Breast epithelium (tissue), 4 donors: ENCODE measurements around the gene EFHC2. TPM values are rescaled to one million over a fixed set of nuclear protein-coding genes. Genes with fewer than 3 reads are reported as not detected.

Experiments
- DNase-seq, 2 donors: peaks; one replicate each; pipeline ENCODE4 v3.0.0-alpha.2; 2019; ENCODE audit warnings: low spot score in 2 of 2
- H3K27ac ChIP-seq, 2 donors: fragments of 200-600 bp; sonication (generic) in 1 of 2; one replicate each; pipeline ENCODE4 v1.5.1; 2016 to 2019; ENCODE audit warnings: mild to moderate bottlenecking in 1 of 2
- H3K27me3 ChIP-seq, 2 donors: fragments of 200-600 bp; sonication (generic) in 1 of 2; one replicate each; pipeline versions ENCODE4 v1.5.1 to v1.6.0; 2017 to 2019; ENCODE audit warnings: control low read depth in 1 of 2, mild to moderate bottlenecking in 1 of 2
- H3K36me3 ChIP-seq: fragments of 200-600 bp; one replicate; pipeline ENCODE4 v1.5.1; 2019
- H3K4me1 ChIP-seq, 2 donors: fragments of 200-600 bp; sonication (generic); one replicate each; pipeline ENCODE4 v1.5.1; 2016 to 2019; ENCODE audit warnings: control low read depth in 1 of 2
- H3K4me3 ChIP-seq, 3 donors: fragments of 200-600 bp; sonication (generic); 1 replicate in 2 of 3; 2 replicates in 1 of 3; pipeline ENCODE4 v1.5.1; 2016 to 2019; ENCODE audit warnings: mild to moderate bottlenecking in 3 of 3, moderate library complexity in 2 of 3
- H3K9me3 ChIP-seq, 2 donors: fragments of 200-600 bp; sonication (generic) in 1 of 2; one replicate each; pipeline ENCODE4 v1.5.1; 2016 to 2019; ENCODE audit warnings: control low read depth in 1 of 2
- POLR2A ChIP-seq: fragments of 450-650 bp; IDR thresholded peaks from one replicate; pipeline ENCODE4 v1.6.1; 2016; ENCODE audit warnings: antibody characterized with exemption, mild to moderate bottlenecking, moderate library complexity
- POLR2AphosphoS5 ChIP-seq, 3 donors: sonication (generic); formaldehyde crosslinking; IDR thresholded peaks; one replicate each; pipeline ENCODE4 v1.6.1; 2017; ENCODE audit warnings: antibody characterized with exemption in 3 of 3
- intact Hi-C: fragments of 100-400 bp; cut with DNase I; formaldehyde crosslinking; loops from one replicate; pipeline ENCODE4 v1.15.1; 2023; ENCODE audit warnings: low total_unique reads
- total RNA-seq, 3 donors: library from RNA; depleted of rRNA; stranded (reverse); fragments of >200 nt; gene quantifications; one replicate each; pipeline ENCODE4 v1.1.0, GENCODE V29; 2016
- TF ChIP-seq, protein P1 (sequence below), 3 donors: fragments of 450-650 bp; IDR thresholded peaks; one replicate each; pipeline ENCODE4 v1.5.1; 2016 to 2017; ENCODE audit warnings: antibody characterized with exemption in 3 of 3, mild to moderate bottlenecking in 3 of 3, moderate library complexity in 3 of 3

The EFHC2 gene
- total RNA-seq, 3 donors from 2014 or later, result 0.32 to 1.9 (median 0.66) TPM

DNA sequence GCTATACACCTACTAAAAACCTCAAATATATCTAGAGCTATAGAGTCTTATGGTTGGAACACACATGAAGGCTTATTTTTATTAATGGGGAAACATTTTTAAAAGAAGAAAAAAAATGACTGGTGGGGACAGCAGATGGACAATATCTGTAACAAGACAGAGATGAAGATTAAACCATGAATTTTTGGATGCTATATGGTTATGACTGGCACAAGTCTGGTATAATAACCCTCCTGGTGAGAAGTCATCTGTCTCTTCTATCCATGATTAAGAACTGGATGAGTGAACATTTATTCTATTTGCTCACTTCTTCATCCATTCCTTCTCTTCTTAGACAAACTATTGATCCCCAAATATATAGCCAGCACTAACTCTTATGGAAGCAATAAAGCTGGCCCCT, 104.4 kb downstream of the EFHC2 start:
- Histone ChIP-seq H3K27me3 (peaks cover 0 to 31% of the 10 kb centered on the region in 2 donors), H3K4me3 (no peak overlapping the region), H3K9me3 (no peaks in the 10 kb centered on the region), H3K4me1 (no peaks in the 10 kb centered on the region), H3K36me3 (no peaks in the 10 kb centered on the region), H3K27ac (no peak overlapping the region)
- TF ChIP-seq, protein P1, sequence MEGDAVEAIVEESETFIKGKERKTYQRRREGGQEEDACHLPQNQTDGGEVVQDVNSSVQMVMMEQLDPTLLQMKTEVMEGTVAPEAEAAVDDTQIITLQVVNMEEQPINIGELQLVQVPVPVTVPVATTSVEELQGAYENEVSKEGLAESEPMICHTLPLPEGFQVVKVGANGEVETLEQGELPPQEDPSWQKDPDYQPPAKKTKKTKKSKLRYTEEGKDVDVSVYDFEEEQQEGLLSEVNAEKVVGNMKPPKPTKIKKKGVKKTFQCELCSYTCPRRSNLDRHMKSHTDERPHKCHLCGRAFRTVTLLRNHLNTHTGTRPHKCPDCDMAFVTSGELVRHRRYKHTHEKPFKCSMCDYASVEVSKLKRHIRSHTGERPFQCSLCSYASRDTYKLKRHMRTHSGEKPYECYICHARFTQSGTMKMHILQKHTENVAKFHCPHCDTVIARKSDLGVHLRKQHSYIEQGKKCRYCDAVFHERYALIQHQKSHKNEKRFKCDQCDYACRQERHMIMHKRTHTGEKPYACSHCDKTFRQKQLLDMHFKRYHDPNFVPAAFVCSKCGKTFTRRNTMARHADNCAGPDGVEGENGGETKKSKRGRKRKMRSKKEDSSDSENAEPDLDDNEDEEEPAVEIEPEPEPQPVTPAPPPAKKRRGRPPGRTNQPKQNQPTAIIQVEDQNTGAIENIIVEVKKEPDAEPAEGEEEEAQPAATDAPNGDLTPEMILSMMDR (IDR thresholded peaks at IDR 0.05), result no peak
- TF ChIP-seq POLR2AphosphoS5 (IDR thresholded peaks at IDR 0.05), result no peak
- TF ChIP-seq POLR2A, result no peak
- DNase-seq, result no peak
- intact Hi-C loops, result no loop called here

DNA sequence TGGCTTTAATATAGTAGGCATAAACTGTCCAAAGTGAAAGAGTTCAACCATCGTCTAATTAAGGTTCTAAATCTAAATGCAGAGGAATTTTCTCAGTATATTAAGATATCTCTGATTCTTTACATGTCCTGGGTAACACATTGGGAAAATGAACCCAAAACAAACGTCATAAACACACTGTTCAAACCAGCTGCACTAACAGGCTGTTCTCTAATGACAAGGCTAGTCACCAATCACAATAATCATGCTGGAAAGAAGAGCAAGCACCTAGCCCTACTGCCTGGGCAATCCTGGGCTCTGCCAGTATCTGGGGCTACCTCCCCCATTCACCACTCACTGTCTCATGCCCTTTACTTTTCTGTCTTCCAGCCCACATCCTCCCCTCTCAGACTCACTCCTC, 107.9 kb downstream of the EFHC2 start:
- TF ChIP-seq, protein P1 (IDR thresholded peaks at IDR 0.05), result no peak
- no peak for TF ChIP-seq POLR2AphosphoS5 (IDR thresholded peaks at IDR 0.05)
- Histone ChIP-seq H3K27me3 (peaks cover 0 to 21% of the 10 kb centered on the region in 2 donors), H3K27ac (no peak overlapping the region), H3K36me3 (no peaks in the 10 kb centered on the region), H3K4me1 (no peaks in the 10 kb centered on the region), H3K4me3 (no peak overlapping the region), H3K9me3 (no peaks in the 10 kb centered on the region)
- intact Hi-C loops, result no loop called here
- DNase-seq, result no peak

DNA sequence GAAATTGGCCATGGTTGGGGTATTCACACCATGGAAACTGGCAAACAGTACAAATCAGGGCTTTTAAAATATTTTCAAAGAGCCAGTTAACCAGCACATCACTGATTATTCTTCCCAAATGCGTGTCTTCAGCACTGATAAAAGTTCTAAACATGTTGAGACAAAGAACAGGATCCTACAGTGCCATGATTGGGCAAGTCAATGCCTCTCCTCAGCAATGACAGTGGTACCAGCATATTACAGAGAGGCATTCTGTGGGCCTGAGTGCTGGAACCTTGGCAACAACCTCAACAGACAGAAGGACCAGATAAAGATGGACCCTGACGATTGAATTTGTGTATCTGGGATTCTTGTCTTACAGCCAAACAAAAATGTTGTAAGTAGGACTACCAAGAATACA, 108.9 kb downstream of the EFHC2 start:
- H3K4me1 ChIP-seq, result no peaks in the 10 kb centered on the region
- no peaks in the 10 kb centered on the region for H3K9me3 ChIP-seq
- DNase-seq, result no peak
- H3K4me3 ChIP-seq, result no peak overlapping the region
- no peak for TF ChIP-seq POLR2A
- no peak for TF ChIP-seq POLR2AphosphoS5 (IDR thresholded peaks at IDR 0.05)
- TF ChIP-seq, protein P1 (IDR thresholded peaks at IDR 0.05), result no peak
- H3K27me3 ChIP-seq, result peaks cover 0 to 12% of the 10 kb centered on the region in 2 donors
- no peak overlapping the region for H3K27ac ChIP-seq
- intact Hi-C loops, result no loop called here
- no peaks in the 10 kb centered on the region for H3K36me3 ChIP-seq

DNA sequence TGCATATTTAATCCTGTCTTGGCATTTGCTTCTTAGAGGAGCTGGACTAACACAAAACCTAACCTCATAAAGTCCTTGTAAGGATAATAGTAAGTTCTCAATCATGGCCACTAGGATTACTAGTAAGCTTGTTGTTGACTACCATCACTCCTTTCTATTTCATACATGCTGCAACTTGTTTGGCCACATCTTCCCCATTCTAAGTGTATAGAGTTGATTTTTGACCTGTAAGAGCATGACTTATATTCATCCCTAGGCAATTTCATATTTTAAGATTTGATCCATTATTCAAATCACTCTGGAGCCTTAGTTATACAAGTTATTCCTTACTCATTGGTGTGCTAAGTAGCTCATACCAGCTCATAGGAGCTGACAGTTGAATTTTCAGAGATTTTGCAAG, 109.4 kb downstream of the EFHC2 start:
- DNase-seq, result no peak
- H3K9me3 ChIP-seq, result no peaks in the 10 kb centered on the region
- no peak overlapping the region for H3K4me3 ChIP-seq
- H3K4me1 ChIP-seq, result no peaks in the 10 kb centered on the region
- no peak for TF ChIP-seq POLR2AphosphoS5 (IDR thresholded peaks at IDR 0.05)
- TF ChIP-seq, protein P1 (IDR thresholded peaks at IDR 0.05), result no peak
- no peak for TF ChIP-seq POLR2A
- H3K36me3 ChIP-seq, result no peaks in the 10 kb centered on the region
- no peak overlapping the region for H3K27ac ChIP-seq
- peaks cover 0 to 9% of the 10 kb centered on the region in 2 donors for H3K27me3 ChIP-seq
- intact Hi-C loops, result no loop called here

DNA sequence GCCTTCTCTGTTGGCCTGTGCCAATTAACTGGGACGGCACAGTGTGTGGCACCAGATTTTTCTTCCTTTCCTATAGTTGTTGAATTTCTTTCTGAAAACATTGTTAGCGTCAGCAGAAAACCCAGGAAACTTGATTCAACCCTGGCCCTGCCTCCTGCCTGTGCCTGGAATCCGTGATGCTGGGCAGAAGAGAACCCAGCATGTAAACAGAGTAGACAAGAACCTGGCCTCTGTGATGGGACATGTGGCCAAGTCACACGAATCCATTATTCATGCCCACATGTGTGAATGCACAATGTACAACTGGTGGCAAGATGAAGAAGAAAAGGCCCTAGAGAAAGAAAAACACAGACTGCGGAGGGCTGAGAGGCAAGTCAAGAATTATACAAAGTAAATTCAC, 111.4 kb downstream of the EFHC2 start:
- Histone ChIP-seq H3K9me3 (no peaks in the 10 kb centered on the region), H3K36me3 (no peaks in the 10 kb centered on the region), H3K27me3 (peaks cover 0 to 20% of the 10 kb centered on the region in 2 donors), H3K27ac (no peak overlapping the region), H3K4me1 (no peaks in the 10 kb centered on the region), H3K4me3 (no peak overlapping the region)
- intact Hi-C loops, result no loop called here
- TF ChIP-seq POLR2A (no peak), POLR2AphosphoS5 (IDR thresholded peaks at IDR 0.05) (no peak)
- TF ChIP-seq, protein P1 (IDR thresholded peaks at IDR 0.05), result no peak
- DNase-seq, result no peak
